ENCODE measurements around the gene EGR1. TPM values are rescaled to one million over a fixed set of nuclear protein-coding genes. Genes with fewer than 3 reads are reported as not detected.

The EGR1 gene
- total RNA-seq, 2 experiments from 2014 or later, result 8.9 to 10.1 TPM

DNA sequence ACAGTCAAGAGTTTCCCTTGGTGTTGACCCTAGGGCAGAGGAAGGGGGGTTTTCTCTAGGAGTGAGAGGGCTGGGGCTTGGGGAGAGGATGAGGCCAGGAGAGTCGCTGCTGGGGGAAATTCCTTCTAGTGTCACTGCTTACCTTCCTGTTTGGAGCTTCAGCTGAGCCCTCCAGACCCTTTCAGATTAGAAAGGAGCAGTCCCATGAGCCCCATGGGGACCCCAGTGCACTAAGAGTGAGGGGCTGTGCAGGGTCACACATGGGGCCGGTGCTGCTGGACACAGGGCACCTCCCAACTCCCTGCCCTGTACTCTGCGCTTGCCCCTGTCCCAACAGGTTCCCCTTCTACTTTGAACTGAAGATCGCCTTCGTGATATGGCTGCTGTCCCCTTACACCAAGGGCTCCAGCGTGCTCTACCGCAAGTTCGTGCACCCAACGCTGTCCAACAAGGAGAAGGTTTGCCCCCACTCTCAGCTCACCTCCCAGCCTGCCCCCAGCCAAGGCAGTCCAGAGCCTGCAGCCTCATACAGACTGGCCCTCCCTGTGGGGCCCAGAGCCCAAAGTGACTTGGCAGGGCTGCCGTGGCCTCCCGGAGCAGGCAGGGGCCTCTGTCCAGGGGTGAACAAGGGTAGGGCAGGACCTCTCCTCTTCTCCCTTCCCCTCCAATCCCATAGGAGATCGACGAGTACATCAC is 21.1 kb upstream of the EGR1 start:
- H3K27ac Mint-ChIP-seq, result no peak overlapping the region
- no peaks in the 10 kb centered on the region for H3K9me3 Mint-ChIP-seq (ENCODE audit: insufficient read depth)
- CTCF ChIA-PET, result no interaction called here
- H3K4me1 Mint-ChIP-seq (ENCODE audit: low read depth), result peaks cover 4% of the 10 kb centered on the region
- no peak for ATAC-seq
- H3K4me3 Mint-ChIP-seq, result no peak overlapping the region
- peaks cover 3% of the 10 kb centered on the region for H3K27me3 Mint-ChIP-seq (ENCODE audit: low read depth)
- no peaks in the 10 kb centered on the region for H3K36me3 Mint-ChIP-seq (ENCODE audit: low read depth)
- no peak for DNase-seq
- POLR2A ChIA-PET, result interaction anchor here (1.1 kb wide), 1 partner anchor 21 kb away, joined by 3 read pairs; the partner anchor contains the start of gene EGR1

DNA sequence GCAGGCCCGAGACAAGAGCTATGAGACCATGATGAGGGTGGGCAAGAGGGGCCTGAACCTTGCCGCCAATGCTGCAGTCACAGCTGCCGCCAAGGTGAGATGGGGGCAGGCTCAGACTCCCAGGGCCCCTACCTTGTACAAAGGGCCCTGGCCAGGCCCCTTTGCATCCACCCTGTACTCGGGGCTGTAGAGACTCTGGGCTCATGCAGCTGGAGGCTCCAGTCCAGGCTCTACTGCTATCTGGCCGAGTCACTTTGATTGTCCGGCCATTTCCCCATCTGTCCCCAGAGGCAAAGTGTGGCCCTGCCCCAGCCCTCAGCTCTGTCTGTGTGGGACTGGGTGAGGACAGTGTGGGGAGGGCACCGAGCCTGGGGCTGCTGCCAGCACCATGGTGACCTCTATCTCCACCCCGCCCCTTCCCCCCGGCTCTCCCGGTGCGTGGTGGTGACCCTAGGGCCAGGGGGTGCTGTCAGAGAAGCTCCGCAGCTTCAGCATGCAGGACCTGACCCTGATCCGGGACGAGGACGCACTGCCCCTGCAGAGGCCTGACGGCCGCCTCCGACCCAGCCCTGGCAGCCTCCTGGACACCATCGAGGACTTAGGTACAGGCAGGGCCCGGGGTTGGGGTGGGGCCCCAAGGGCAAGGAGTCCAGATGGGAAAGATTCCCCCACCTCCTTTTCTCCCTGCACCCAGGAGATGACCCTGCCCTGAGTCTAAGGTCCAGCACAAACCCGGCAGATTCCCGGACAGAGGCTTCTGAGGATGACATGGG is 20.3 kb upstream of the EGR1 start:
- H3K27me3 Mint-ChIP-seq (ENCODE audit: low read depth), result peaks cover 3% of the 10 kb centered on the region
- POLR2A ChIA-PET, result interaction anchor here (0.9 to 1.1 kb wide), 2 partner anchors 14 to 20 kb away, joined by 3 read pairs; partner anchors contain the start of gene EGR1
- H3K4me1 Mint-ChIP-seq (ENCODE audit: low read depth), result peaks cover 2% of the 10 kb centered on the region
- H3K9me3 Mint-ChIP-seq (ENCODE audit: insufficient read depth), result no peaks in the 10 kb centered on the region
- no peaks in the 10 kb centered on the region for H3K36me3 Mint-ChIP-seq (ENCODE audit: low read depth)
- CTCF ChIA-PET, result no interaction called here
- ATAC-seq (no peak), DNase-seq (no peak)
- H3K4me3 Mint-ChIP-seq, result no peak overlapping the region
- no peak overlapping the region for H3K27ac Mint-ChIP-seq

DNA sequence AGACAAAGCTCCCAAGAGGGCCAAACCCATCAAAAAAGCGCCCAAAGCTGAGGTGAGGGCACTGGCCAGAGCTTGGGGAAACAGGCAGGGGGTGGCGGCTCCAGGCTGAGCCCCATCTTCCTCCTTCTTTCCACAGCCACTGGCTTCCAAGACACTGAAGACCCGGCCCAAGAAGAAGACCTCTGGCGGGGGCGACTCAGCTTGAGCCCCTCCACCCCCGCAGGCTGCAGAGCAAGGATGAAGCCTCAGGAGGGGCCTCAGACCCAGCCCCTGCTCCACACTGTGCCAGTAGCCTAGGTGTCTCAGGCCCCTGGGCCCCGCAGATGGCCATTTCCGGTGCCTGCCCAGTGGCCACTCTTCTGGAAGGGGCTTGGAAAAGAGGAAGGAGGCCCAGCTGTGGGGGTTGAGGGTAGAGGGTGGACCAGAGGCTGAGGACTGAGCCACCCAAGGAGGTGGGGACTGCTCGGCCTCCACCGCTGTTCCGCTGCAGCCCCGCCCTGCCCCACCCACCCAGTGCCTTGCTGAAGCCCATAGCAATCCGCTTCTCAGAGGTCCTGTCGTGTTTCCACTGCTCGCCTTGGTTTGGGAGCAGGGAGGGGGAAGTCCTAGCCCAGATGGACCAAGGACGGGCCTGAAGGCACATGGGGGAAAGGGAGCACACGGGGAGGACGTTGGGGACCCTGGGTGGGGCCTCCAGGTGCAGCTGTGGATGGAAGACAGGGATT is 19.6 kb upstream of the EGR1 start:
- H3K36me3 Mint-ChIP-seq (ENCODE audit: low read depth), result no peaks in the 10 kb centered on the region
- H3K27me3 Mint-ChIP-seq (ENCODE audit: low read depth), result no peaks in the 10 kb centered on the region
- no peaks in the 10 kb centered on the region for H3K9me3 Mint-ChIP-seq (ENCODE audit: insufficient read depth)
- H3K4me1 Mint-ChIP-seq (ENCODE audit: low read depth), result peaks cover 5% of the 10 kb centered on the region
- H3K4me3 Mint-ChIP-seq, result no peak overlapping the region
- ATAC-seq (no peak), DNase-seq (no peak)
- H3K27ac Mint-ChIP-seq, result no peak overlapping the region
- POLR2A ChIA-PET, result interaction anchor here (0.9 kb wide), 1 partner anchor 14 kb away, joined by 3 read pairs; no protein-coding TSS in a partner anchor
- CTCF ChIA-PET, result no interaction called here

DNA sequence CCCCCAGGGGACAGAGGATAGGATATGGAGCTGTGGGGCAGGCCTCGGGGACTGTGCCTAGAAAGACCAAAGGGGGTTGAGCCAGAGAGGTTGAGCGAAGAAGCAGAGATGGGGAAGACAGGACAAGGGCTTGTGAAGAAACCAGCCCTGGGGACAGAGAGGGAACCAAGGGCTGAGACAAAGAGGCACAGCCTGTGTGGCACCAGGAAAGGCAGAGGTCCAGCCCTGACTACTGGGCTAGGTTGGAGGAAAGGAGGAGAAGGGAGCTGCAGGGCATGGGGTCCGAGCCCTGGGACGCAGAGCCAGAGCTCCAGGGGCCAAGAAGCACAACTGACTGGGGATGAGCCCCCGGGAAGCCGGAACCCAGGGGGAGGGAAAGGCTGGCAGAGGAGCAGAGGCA is 17.2 kb upstream of the EGR1 start:
- no peak for ATAC-seq
- peaks cover 5% of the 10 kb centered on the region for H3K4me1 Mint-ChIP-seq (ENCODE audit: low read depth)
- H3K27me3 Mint-ChIP-seq (ENCODE audit: low read depth), result peaks cover 2% of the 10 kb centered on the region
- no peak overlapping the region for H3K4me3 Mint-ChIP-seq
- no peaks in the 10 kb centered on the region for H3K36me3 Mint-ChIP-seq (ENCODE audit: low read depth)
- H3K27ac Mint-ChIP-seq, result no peak overlapping the region
- no peak for DNase-seq
- ChIA-PET CTCF (interaction anchor here (1.0 to 5.4 kb wide), 11 partner anchors 9 to 100 kb away, joined by 3 to 65 read pairs (median 7); partner anchors contain the start of genes EGR1 and REEP2), POLR2A (interaction anchor here (1.2 to 6.3 kb wide), 2 partner anchors 17 to 95 kb away, joined by 3 to 32 read pairs; partner anchors contain the start of genes EGR1 and ETF1)
- no peaks in the 10 kb centered on the region for H3K9me3 Mint-ChIP-seq (ENCODE audit: insufficient read depth)

DNA sequence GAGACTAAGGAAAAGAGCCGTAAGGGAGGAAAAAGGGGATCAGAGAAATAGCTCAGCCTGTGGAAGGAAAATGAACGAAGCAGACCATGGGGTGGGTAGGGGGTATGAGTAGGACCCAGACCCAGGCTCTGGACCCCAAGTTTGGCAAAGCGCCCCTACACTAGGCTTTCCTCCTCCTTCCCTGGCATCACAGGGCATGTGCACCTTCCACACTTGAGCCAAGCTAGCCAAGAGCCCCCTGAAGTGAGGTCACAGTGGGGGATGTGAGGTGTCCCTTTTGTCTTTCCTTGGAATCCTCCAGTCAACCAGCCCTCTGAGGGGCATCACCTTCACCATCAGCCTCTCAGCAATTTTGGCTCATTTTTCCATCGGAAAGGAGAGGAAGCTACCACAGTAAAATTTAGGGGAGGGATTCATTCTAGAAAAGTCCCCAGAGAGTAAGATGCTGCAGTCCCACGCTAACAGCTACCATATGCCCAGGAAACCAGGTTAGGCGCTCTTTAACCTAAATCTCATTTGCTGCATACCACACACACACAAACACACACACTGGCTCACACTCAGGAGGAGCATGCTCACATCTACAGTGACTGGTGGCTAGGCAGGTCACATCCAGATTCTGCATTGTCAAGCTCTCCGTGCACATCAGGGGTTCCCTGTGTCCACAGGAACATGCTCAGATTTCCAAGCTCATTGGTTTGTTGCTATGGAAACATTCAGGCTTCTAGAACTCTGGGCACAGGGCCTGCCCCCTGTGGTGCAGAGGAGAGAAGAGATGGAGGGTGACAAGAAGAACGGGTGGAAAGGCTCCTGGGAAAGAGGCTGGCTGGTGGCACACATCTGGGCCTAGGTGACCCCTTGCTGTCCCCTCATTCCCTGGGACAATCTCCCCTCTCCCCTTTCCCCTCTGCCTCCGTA is 16.5 kb upstream of the EGR1 start:
- CTCF ChIA-PET, result interaction anchor here (0.6 to 5.4 kb wide), 25 partner anchors 9 to 281 kb away, joined by 3 to 65 read pairs (median 5); partner anchors contain the start of genes EGR1, KDM3B and REEP2
- no peak overlapping the region for H3K27ac Mint-ChIP-seq

DNA sequence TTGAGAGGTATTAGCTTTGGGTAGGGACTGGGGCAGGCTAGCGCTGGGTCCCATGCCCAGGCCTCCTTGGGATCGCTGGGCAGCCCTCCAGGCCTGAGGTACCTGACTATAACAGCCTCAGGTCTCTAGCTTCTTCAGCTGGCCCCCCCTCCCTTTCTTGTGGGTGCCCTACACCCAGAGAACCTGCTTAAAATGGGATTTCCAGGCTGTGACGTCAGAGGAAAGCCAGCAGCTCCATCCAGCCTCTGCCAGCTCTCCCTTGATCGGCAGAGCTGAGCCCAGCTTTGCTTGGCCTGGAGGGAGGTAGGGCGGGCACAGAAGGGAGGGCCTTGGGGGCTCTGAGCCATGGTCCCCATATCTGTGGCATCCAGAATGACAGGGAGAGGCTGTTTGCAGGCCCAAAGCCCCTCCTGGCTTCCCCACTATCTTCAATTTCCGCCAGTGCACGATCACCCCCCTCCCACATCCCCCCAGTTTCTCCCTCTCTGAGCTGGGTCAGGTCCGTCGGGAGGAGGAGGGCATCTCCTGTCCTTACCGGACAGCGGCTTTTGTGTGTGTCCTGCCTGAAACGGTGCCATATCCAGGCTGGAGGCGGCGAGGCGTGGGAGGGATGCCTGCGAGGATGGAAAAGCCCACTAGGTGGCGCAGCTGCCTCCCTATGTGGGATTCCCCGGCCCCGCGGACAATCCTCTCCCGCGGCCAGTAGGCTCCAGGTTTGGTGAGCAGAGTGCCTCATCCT is 15.6 kb upstream of the EGR1 start:
- H3K4me1 Mint-ChIP-seq (ENCODE audit: low read depth), result peaks cover 5% of the 10 kb centered on the region
- ChIA-PET POLR2A (interaction anchor here (0.6 to 6.3 kb wide), 5 partner anchors 10 to 96 kb away, joined by 3 to 32 read pairs (median 3); partner anchors contain the start of gene EGR1), CTCF (interaction anchor here (0.6 to 5.4 kb wide), 26 partner anchors 8 to 282 kb away, joined by 3 to 65 read pairs (median 6); partner anchors contain the start of genes EGR1, KDM3B and REEP2)
- no peaks in the 10 kb centered on the region for H3K36me3 Mint-ChIP-seq (ENCODE audit: low read depth)
- no peaks in the 10 kb centered on the region for H3K9me3 Mint-ChIP-seq (ENCODE audit: insufficient read depth)
- H3K27me3 Mint-ChIP-seq (ENCODE audit: low read depth), result peaks cover 2% of the 10 kb centered on the region
- ATAC-seq (peak; percentile 95), DNase-seq (peak; percentile 83)
- peak overlapping the region; percentile 31 for H3K4me3 Mint-ChIP-seq
- no peak overlapping the region for H3K27ac Mint-ChIP-seq

More for the DNA sequence above, 16.5 kb upstream of the EGR1 start:
- no peak for ATAC-seq
- H3K27me3 Mint-ChIP-seq (ENCODE audit: low read depth), result peaks cover 2% of the 10 kb centered on the region
- no peaks in the 10 kb centered on the region for H3K36me3 Mint-ChIP-seq (ENCODE audit: low read depth)
- H3K9me3 Mint-ChIP-seq (ENCODE audit: insufficient read depth), result no peaks in the 10 kb centered on the region
- no peak for DNase-seq
- POLR2A ChIA-PET, result interaction anchor here (1.2 to 6.3 kb wide), 2 partner anchors 16 to 94 kb away, joined by 3 to 32 read pairs; partner anchors contain the start of genes EGR1 and ETF1
- no peak overlapping the region for H3K4me3 Mint-ChIP-seq
- peaks cover 5% of the 10 kb centered on the region for H3K4me1 Mint-ChIP-seq (ENCODE audit: low read depth)

DNA sequence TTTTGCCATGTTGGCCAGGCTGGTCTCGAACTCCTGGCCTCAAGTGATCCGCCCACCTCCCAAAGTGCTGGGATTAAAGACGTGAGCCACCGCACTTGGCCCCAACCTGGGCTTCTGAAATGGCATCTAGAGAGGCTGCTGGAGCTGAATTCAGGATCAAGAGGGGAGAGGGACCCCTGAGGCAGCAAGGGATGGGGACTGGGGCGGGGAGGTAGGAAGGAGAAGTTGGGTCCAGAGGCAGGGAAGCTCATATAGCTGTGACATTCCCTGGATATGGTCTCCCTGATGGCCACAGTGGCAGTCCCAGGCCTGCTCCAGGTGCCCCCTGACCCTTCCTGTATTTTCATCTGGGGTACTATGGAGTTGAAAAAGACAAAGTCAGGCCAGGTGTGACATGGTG is 14.3 kb upstream of the EGR1 start:
- H3K27ac Mint-ChIP-seq, result no peak overlapping the region
- ChIA-PET CTCF (interaction anchor here (1.3 to 5.4 kb wide), 6 partner anchors 13 to 117 kb away, joined by 4 to 65 read pairs (median 14); partner anchors contain the start of genes EGR1 and REEP2), POLR2A (interaction anchor here (1.7 to 6.3 kb wide), 2 partner anchors 14 to 98 kb away, joined by 3 to 32 read pairs; partner anchors contain the start of gene EGR1)
- H3K27me3 Mint-ChIP-seq (ENCODE audit: low read depth), result peaks cover 2% of the 10 kb centered on the region
- DNase-seq (no peak), ATAC-seq (no peak)
- H3K4me3 Mint-ChIP-seq, result no peak overlapping the region
- no peaks in the 10 kb centered on the region for H3K9me3 Mint-ChIP-seq (ENCODE audit: insufficient read depth)
- H3K36me3 Mint-ChIP-seq (ENCODE audit: low read depth), result no peaks in the 10 kb centered on the region
- peaks cover 5% of the 10 kb centered on the region for H3K4me1 Mint-ChIP-seq (ENCODE audit: low read depth)

DNA sequence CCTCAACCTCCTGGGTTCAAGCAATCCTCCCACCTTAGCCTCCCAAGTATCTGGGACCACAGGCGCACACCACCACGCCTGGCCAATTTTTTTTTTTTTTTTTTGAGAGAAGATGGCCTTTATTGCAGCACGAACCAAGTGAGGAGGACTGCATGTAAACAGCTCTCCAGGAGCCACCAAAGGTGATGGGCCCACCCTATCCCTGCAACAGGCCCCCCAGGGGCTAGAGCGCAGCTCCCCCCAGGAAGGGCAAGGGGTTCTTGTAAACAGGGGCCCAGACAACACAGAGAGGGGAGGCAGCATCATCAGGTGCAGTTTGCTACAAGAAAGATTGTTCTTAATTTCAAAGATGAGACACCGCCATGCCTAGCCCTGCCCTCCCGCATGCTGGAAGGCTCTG is 12.6 kb upstream of the EGR1 start:
- no peak overlapping the region for H3K27ac Mint-ChIP-seq
- no peaks in the 10 kb centered on the region for H3K9me3 Mint-ChIP-seq (ENCODE audit: insufficient read depth)
- H3K4me3 Mint-ChIP-seq, result no peak overlapping the region
- ATAC-seq (no peak), DNase-seq (no peak)
- H3K36me3 Mint-ChIP-seq (ENCODE audit: low read depth), result no peaks in the 10 kb centered on the region
- peaks cover 2% of the 10 kb centered on the region for H3K27me3 Mint-ChIP-seq (ENCODE audit: low read depth)
- POLR2A ChIA-PET, result interaction anchor here (6.3 kb wide), 1 partner anchor 12 kb away, joined by 32 read pairs; the partner anchor contains the start of gene EGR1
- peaks cover 5% of the 10 kb centered on the region for H3K4me1 Mint-ChIP-seq (ENCODE audit: low read depth)
- CTCF ChIA-PET, result interaction anchor here (0.9 kb wide), 1 partner anchor 12 kb away, joined by 6 read pairs; the partner anchor contains the start of gene EGR1

DNA sequence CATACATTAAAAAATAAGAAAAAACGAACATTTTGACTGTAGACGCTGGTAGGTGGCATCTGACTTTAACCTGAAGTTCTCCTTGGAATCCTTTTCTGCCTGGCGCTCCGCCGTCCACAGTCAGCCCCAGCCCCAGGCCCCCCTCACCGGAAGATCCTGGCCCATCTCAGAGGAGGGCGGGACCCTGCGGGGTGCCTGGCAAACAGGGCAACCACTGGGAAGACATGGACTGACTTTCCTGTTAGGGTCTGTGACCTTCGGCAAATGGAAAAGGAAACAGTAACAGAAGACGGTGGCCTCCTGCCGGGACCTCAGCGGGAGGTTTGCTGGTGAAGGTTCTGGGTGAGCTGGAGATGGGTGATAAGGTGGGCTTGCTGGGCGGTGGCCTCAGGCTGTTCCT is 11.7 kb upstream of the EGR1 start:
- ChIA-PET CTCF (interaction anchor here (2.8 kb wide), 1 partner anchor 50 kb away, joined by 13 read pairs; no protein-coding TSS in a partner anchor), POLR2A (no interaction called here)
- DNase-seq, result no peak
- ATAC-seq, result no peak
- no peaks in the 10 kb centered on the region for H3K9me3 Mint-ChIP-seq (ENCODE audit: insufficient read depth)
- no peaks in the 10 kb centered on the region for H3K36me3 Mint-ChIP-seq (ENCODE audit: low read depth)
- no peak overlapping the region for H3K27ac Mint-ChIP-seq
- H3K27me3 Mint-ChIP-seq (ENCODE audit: low read depth), result peaks cover 2% of the 10 kb centered on the region
- H3K4me3 Mint-ChIP-seq, result no peak overlapping the region
- peaks cover 14% of the 10 kb centered on the region for H3K4me1 Mint-ChIP-seq (ENCODE audit: low read depth)

DNA sequence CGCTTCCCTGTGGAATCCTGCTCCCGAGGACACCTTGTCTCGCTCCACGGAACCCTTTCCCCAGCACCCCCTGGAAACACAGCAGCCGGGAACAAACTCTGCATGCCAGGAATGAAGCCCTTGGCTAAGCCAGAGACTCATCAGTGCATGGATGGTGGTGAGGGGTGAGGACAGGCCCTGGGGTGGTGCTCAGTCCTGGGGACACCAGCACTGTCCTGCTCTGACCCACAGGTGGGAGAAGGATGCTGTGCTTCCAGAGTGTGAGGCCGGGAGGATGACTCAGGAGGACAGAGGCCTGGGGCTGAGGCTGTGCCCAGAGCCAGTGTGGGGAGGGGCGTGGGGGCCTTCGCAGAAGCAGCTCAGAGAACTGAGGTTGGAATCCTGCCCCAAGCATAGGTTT is 11.2 kb upstream of the EGR1 start:
- ChIA-PET POLR2A (interaction anchor here (0.9 to 2.3 kb wide), 3 partner anchors 11 to 122 kb away, joined by 3 to 13 read pairs (median 5); partner anchors contain the start of genes CDC25C, EGR1 and ETF1), CTCF (interaction anchor here (2.8 kb wide), 1 partner anchor 49 kb away, joined by 13 read pairs; no protein-coding TSS in a partner anchor)
- H3K9me3 Mint-ChIP-seq (ENCODE audit: insufficient read depth), result no peaks in the 10 kb centered on the region
- H3K4me1 Mint-ChIP-seq (ENCODE audit: low read depth), result peaks cover 19% of the 10 kb centered on the region
- DNase-seq (no peak), ATAC-seq (no peak)
- H3K36me3 Mint-ChIP-seq (ENCODE audit: low read depth), result peaks cover 2% of the 10 kb centered on the region
- no peak overlapping the region for H3K27ac Mint-ChIP-seq
- peaks cover 2% of the 10 kb centered on the region for H3K27me3 Mint-ChIP-seq (ENCODE audit: low read depth)
- no peak overlapping the region for H3K4me3 Mint-ChIP-seq
